HG02870 (cell line): ENCODE data around the gene CNTN1.
"Not testable (repeated sequence)": the region's sequence is repeated elsewhere in the genome, so short reads cannot be mapped to it uniquely, and the experiment has no call there.

ENCODE experiments used
- ATAC-seq: cut with Tn5 transposase; IDR thresholded peaks from one replicate; pipeline ENCODE4 v1.9.1; 2021; ENCODE audit warnings: mild to moderate bottlenecking, moderate library complexity; ENCODE audit not compliant: unreplicated experiment

Gene CNTN1

GRCh38 chr12:40697566-40698259 lies 5.5 kb downstream of the CNTN1 start:
- no peak for ATAC-seq

DNA sequence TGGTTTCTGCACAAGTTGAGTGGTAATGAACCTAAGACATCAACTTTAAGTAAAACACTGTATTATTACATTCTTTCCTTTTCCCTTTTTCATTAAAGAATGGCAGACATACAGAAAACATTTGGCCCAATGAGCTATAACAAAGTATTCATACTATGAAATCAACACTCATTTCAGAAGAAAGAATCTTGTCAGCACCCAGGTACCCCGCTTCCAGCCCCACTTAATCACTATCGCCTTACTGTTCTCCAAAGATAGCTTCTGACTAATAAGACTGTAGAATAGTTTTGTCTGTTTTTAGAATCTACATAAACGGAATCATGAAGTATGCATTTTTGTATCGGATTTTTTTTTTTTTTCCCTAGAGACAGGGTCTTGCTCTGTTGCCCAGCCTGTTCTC lies 9.5 kb downstream of the CNTN1 start:
- peak; percentile 94 for ATAC-seq

- ATAC-seq, result no peak
Measured at GRCh38 chr12:40711121-40711520, 18.9 kb downstream of the CNTN1 start.

DNA sequence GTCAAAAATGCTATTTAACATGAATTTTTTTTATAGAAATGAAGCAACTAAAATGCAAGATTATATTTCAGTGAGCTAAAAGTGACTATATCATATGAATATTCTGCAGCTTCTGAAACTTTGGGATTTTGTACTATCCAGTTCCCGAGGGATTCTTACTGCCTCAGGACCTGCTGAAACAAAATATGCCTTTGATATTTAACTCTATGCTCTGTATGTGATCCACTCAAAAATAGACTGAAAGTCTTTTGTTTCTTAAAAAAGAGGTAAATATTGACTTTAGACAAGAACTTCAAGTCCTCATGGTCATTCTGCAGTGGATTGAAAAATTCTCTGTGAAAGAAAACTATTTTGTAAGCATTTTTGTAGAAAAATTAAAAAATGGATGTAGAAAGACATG lies 22.4 kb downstream of the CNTN1 start:
- ATAC-seq, result no peak

GRCh38 chr12:40716037-40716436 lies 23.8 kb downstream of the CNTN1 start:
- no peak for ATAC-seq

- no peak for ATAC-seq
Measured at GRCh38 chr12:40717576-40717975, 25.3 kb downstream of the CNTN1 start.

DNA sequence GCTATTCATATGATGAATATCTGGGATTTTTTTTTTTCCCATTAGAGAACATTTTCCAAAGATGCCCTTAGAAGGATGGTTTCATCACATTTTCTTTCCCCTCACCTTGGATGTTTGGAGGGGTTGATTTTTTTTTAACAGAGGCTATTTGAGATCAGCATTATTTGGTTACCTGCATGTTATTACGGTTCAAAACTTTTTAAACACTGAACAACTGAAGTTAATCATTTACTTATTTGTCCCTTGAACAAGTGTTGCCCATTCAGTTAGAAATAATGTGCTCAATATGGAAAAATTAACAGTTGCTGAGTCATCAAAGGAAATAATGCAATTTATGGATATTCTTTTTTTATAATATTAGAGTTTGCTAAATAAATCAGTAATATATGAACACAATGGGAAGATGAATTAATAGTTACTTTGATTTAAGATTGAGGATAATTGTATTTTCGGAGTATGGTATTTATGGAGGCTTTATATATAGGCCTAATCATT lies 26.7 kb downstream of the CNTN1 start:
- no peak for ATAC-seq

DNA sequence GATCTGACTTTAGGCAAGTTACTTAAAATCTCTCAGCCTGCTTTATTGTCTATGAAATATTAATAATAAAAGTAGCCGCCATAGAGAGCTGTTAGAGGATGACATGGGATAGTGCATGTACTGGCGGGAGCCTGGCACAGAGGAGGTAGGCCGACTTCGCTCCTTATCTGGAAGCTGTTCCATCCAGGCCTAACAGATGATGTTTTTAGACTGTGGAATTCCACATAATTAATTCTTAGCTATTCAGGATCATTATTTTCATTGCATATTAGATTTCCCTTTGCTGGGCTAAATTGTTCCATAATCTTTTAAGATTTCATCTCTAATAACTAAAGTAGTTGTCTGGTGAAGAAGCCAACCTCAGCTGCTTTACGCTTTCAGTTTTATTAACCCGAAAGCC lies 30.8 kb downstream of the CNTN1 start:
- ATAC-seq, result no peak

GRCh38 chr12:40726366-40726765 lies 34.1 kb downstream of the CNTN1 start:
- ATAC-seq, result no peak

- no peak for ATAC-seq
Measured at GRCh38 chr12:40727774-40728483, 35.7 kb downstream of the CNTN1 start.

DNA sequence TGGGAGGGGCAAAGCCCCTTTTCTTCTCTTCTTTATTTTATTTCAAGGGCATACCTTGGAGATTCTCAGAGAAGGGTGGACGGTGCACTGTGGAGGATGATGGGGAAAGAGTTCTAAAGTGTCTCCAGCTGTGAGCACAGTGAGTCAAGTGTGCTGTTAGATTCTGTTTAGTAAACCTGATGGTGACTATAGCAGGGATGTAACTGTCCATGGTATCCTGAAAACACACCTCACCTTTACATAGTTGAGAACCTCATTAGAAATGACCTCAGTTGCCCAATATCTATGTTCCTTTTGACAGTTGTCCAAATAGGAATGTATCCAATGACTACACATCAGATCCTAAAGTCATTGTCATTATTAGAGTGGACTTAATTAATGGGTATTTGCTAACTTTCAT lies 38.0 kb downstream of the CNTN1 start:
- ATAC-seq, result no peak

DNA sequence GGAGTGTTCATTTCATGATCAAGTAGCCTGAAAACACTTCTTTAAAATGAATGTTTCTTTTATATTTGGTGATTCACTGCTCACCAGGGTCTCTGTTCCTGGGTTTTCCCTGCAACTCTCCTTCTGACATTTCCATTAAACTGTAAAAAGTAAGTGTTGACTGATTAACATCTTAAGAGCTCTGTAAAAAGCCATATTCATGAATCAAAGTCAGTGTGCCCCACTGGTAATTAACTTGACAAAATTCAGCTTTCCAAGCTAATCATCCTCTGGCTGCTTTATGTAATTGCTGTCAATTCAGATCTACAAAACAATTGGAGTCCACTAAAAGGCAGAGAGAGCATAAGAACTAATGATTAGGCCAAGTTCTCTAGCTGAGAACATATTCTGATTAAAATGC lies 41.6 kb downstream of the CNTN1 start:
- no peak for ATAC-seq

DNA sequence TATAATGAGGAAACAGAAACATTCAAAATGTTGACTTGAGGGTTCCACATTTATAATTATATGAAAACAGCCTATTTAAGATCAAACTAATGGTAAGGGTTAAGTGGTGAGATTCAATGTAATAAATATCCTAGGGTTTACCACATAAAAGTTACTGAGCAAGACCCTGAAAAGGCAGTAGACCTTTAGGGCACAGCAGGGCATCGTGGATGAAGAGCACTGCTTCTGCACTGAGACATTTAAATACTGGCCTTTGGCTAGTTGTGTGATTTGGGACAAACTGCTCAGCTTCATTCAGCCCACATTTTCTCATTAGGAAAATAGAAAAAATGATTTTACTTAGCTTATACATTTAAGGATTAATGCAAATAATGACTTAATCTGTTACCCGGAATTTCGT lies 42.0 kb downstream of the CNTN1 start:
- ATAC-seq, result no peak

- ATAC-seq, result no peak
Measured at GRCh38 chr12:40735551-40736230, 43.5 kb downstream of the CNTN1 start.

DNA sequence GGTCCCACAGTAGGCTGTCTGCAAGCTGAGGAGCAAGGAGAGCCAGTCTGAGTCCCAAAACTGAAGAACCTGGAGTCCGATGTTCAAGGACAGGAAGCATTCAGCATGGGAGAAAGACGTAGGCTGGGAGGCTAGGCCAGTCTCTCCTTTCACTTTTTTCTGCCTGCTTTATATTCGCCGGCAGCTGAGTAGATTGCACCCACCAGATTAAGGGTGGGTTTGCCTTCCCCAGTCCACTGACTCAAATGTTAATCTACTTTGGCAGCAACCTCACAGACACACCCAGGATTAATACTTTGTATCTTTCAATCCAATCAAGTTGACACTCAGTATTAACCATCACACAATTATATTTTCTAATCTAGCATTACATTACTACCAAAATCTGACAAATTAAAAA lies 45.2 kb downstream of the CNTN1 start:
- not testable (repeated sequence) for ATAC-seq

DNA sequence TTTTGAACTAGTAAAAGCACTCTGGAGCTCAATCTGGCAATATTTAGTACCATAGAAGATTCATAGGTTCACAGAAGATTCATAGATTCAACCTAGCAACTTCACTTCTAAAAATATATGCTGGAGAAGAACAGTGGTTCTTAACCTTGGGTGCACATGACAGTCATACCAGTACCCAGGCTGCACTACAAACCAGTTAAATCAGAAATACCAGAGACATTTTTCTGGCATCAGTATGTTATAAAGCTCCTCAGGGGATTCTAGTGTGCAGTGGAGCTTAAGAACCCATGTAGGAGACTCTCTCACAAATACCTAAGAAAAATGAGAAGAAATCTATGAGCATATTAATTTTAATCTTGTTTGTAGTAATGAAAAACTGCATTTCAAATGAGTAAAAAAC lies 46.6 kb downstream of the CNTN1 start:
- no peak for ATAC-seq

DNA sequence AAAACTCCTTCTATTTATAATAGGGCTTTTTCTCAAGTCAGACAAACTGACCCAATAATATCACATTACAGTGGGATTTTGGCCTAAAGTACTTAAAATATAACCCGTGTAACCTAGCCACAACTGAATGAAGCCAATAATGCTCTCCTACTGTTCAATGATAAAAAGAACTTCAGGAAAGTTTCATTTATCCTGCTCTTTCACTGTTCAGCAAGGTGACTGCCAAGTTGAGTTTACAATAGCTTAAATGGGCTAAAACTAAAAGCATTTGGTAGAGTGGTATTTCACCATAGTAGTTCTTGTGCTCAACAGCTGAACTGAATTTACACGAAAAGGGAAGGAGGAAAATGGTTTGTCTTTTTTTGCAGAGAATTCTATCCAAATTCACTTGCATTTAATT lies 49.8 kb downstream of the CNTN1 start:
- no peak for ATAC-seq

- ATAC-seq, result no peak
Measured at GRCh38 chr12:40745386-40745785, 53.1 kb downstream of the CNTN1 start.

DNA sequence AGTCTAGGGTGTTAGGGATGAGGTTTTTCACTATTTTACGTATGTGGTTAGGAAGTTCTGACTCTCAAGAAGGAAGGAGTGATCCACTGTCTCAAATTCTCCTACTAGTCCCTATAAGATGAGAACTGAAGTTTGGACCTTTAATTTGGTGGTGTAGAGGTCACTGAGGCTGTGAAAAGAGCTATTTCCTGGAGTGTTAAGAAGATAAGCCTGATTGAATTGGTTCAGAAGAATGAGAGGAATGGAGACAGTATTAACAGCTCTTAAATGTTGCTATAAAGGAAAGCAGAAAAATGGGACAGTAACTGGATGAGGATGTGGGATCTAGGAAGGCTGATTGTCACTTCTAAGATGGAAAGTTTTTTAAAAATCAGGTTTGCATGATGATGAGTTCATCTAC lies 57.6 kb downstream of the CNTN1 start:
- ATAC-seq, result no peak

GRCh38 chr12:40752011-40752410 lies 59.8 kb downstream of the CNTN1 start:
- no peak for ATAC-seq

DNA sequence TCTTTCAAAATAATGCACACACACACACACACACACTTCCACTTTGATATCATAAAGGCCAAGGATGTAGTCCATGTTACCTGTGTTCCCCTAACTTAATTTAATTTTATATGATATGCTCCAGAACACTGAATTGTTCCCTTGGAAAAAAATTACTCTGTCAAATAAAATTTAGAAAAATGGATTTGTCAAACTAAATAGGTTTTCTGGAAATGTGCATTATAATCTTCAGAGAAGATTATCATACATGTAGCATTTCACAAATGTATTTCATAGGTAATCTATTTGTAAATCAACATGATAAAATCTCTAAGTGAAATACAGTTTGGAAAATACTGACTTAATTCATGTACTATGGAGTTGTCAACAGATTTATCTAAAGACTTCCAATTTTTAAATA lies 68.6 kb downstream of the CNTN1 start:
- ATAC-seq, result no peak

DNA sequence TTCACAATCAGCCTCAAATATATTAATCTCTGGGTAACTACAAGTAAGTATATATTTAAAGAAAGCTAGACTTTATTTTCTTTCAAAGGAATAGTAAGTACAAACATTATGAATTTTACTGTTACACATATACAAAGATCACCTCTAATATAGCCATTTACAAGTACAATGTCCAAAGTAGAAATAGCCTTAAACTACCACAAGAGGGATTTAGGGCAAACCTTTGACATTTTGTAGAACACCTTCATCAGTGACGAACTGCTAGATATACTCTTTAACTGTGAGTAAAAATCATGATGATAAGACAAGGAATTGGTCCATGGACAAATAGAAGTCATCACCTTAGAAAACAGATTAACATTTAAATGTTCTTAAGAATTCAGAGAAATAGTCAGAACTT lies 69.8 kb downstream of the CNTN1 start:
- ATAC-seq, result no peak
